ENCODE results near the gene RAMP1. TPM values are rescaled to one million over a fixed set of nuclear protein-coding genes. Genes with fewer than 3 reads are reported as not detected.

RAMP1 gene
- total RNA-seq, 4 donors from 2014 or later = 44.1 to 591 (median 424) TPM

GRCh38 chr2:237862528-237862895, 3.1 kb downstream of the RAMP1 start:
- Histone ChIP-seq H3K9me3 (no peaks in the 10 kb centered on the region), H3K27ac (peak overlapping the region; percentile 98 to 100), H3K27me3 (no peaks in the 10 kb centered on the region), H3K4me1 (peaks cover 23 to 29% of the 10 kb centered on the region in 2 donors), H3K4me3 (peak overlapping the region in 1 of 2 donors; percentile 8), H3K36me3 (no peaks in the 10 kb centered on the region)
- peak; percentile 24 to 37 for DNase-seq
- intact Hi-C loops (cut with DNase I; ENCODE audit: low total_unique reads) = no loop called here
- TF ChIP-seq, protein P1, sequence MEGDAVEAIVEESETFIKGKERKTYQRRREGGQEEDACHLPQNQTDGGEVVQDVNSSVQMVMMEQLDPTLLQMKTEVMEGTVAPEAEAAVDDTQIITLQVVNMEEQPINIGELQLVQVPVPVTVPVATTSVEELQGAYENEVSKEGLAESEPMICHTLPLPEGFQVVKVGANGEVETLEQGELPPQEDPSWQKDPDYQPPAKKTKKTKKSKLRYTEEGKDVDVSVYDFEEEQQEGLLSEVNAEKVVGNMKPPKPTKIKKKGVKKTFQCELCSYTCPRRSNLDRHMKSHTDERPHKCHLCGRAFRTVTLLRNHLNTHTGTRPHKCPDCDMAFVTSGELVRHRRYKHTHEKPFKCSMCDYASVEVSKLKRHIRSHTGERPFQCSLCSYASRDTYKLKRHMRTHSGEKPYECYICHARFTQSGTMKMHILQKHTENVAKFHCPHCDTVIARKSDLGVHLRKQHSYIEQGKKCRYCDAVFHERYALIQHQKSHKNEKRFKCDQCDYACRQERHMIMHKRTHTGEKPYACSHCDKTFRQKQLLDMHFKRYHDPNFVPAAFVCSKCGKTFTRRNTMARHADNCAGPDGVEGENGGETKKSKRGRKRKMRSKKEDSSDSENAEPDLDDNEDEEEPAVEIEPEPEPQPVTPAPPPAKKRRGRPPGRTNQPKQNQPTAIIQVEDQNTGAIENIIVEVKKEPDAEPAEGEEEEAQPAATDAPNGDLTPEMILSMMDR (IDR thresholded peaks at IDR 0.05) = no peak
- TF ChIP-seq POLR2A (IDR thresholded peaks at IDR 0.05) = no peak

- no peaks in the 10 kb centered on the region for H3K9me3 ChIP-seq
- H3K27me3 ChIP-seq = no peaks in the 10 kb centered on the region
- H3K36me3 ChIP-seq = no peaks in the 10 kb centered on the region
- H3K4me3 ChIP-seq = peak overlapping the region in 1 of 2 donors; percentile 8
- peaks cover 23 to 29% of the 10 kb centered on the region in 2 donors for H3K4me1 ChIP-seq
- peak overlapping the region; percentile 98 to 100 for H3K27ac ChIP-seq
- no peak for TF ChIP-seq POLR2A (IDR thresholded peaks at IDR 0.05)
- peak in 1 of 2 donors; percentile 25 for DNase-seq
- intact Hi-C loops (cut with DNase I; ENCODE audit: low total_unique reads) = no loop called here
These were observed 3.7 kb downstream of the RAMP1 start for GRCh38 chr2:237863102-237863511.

DNA sequence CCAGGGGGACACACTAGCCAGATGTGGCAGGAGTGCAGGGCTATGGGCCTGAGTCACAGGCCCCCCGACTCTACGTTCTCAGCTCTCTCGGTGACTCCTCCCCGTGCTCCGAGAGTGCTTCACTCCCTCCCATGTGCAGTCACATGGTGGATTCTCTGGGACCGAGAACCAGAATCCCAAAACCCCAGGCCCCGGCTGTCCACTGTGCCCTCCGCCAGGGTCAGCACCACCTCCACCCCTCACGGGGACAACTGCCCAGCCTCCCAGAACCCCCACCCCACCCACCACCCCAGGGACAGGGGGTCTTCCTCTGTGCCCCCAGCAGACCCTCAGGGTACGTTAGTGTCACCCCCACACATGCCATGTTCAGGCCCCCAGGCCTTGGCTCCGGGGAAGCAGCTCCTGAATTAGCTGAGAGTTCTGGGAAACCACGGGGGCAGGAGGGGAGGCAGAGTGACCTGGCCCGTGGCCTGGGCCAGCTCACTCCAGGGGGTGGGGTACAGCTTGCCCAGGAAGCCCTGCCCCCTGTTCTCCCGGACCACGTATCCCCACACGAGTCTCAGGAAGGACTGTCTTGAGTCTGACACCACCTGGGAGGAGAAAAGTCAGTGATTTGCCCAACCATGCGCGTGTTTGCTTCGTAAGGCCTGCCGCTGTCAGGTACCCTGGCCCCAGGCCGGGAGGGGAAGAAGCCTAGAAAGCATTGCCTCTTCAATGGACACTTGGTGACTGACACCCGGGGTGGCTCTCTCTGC, 4.4 kb downstream of the RAMP1 start:
- no peaks in the 10 kb centered on the region for H3K9me3 ChIP-seq
- peak overlapping the region; percentile 98 to 100 for H3K27ac ChIP-seq
- H3K27me3 ChIP-seq = no peaks in the 10 kb centered on the region
- H3K4me1 ChIP-seq = peaks cover 23 to 29% of the 10 kb centered on the region in 2 donors
- TF ChIP-seq, protein P1 (IDR thresholded peaks at IDR 0.05) = no peak
- TF ChIP-seq POLR2A (IDR thresholded peaks at IDR 0.05) = peak in 1 of 2 donors; percentile 28
- DNase-seq = peak; percentile 74 to 76
- H3K36me3 ChIP-seq = no peaks in the 10 kb centered on the region
- intact Hi-C loops (cut with DNase I; ENCODE audit: low total_unique reads) = no loop called here
- peak overlapping the region; percentile 4 to 8 for H3K4me3 ChIP-seq

GRCh38 chr2:237864444-237864931, 5.1 kb downstream of the RAMP1 start:
- TF ChIP-seq, protein P1 (IDR thresholded peaks at IDR 0.05) = no peak
- TF ChIP-seq POLR2A (IDR thresholded peaks at IDR 0.05) = no peak
- Histone ChIP-seq H3K27me3 (no peaks in the 10 kb centered on the region), H3K4me1 (peaks cover 23 to 29% of the 10 kb centered on the region in 2 donors), H3K9me3 (no peaks in the 10 kb centered on the region), H3K27ac (peak overlapping the region; percentile 98 to 100), H3K36me3 (no peaks in the 10 kb centered on the region), H3K4me3 (no peak overlapping the region)
- intact Hi-C loops (cut with DNase I; ENCODE audit: low total_unique reads) = no loop called here
- peak; percentile 43 to 44 for DNase-seq

- H3K4me1 ChIP-seq = peaks cover 23 to 29% of the 10 kb centered on the region in 2 donors
- peak; percentile 89 to 96 for DNase-seq
- H3K4me3 ChIP-seq = peak overlapping the region in 1 of 2 donors; percentile 21
- no peaks in the 10 kb centered on the region for H3K9me3 ChIP-seq
- no peaks in the 10 kb centered on the region for H3K36me3 ChIP-seq
- no peaks in the 10 kb centered on the region for H3K27me3 ChIP-seq
- intact Hi-C loops (cut with DNase I; ENCODE audit: low total_unique reads) = no loop called here
- H3K27ac ChIP-seq = peak overlapping the region; percentile 98 to 100
- TF ChIP-seq POLR2A (IDR thresholded peaks at IDR 0.05) = no peak
- TF ChIP-seq, protein P1 (IDR thresholded peaks at IDR 0.05) = no peak
These were observed 5.7 kb downstream of the RAMP1 start for GRCh38 chr2:237864940-237865622.
